HG02852 (cell line): ENCODE results near the gene MPST.

Experiments used
- ATAC-seq: cut with Tn5 transposase; IDR thresholded peaks from one replicate; pipeline ENCODE4 v1.9.1; 2021; ENCODE audit warnings: mild to moderate bottlenecking, moderate library complexity; ENCODE audit not compliant: unreplicated experiment

MPST gene

DNA sequence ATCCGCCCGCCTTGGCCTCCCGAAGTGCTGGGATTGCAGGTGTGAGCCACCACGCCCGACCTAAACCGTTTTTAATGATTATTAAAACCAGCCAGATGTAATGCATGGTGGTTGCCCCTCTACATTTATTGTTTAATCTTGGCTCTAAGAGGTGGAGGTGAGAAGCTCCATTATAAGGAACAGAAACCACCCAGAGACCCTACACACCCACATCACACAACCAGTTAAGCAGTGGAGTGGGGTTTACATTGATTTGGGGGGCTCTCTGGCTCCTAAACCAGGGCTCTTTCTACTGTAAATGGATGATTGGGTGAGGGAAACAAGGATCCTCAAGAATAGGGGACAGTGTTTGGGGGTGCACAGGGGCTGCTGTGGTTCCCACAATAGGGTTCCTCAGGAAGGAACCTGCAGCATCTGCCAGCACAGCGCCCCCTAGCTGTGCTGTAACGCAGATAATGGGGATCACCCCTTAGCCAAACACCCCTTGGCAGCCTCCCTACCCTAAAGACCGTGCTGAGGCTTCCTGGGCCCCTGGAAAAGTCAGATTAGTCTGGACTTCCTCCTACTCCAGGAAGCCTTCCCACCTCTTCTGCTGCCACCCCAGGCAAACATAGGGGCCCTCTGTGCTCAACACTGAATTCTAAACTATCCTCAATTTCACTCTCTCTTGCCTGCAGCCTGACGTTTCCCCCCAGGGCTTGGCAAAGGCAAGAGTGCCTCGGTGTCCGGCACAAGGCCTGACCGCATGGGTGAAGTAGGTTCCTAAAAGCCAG, 2.4 kb downstream of the MPST start:
- no peak for ATAC-seq

DNA sequence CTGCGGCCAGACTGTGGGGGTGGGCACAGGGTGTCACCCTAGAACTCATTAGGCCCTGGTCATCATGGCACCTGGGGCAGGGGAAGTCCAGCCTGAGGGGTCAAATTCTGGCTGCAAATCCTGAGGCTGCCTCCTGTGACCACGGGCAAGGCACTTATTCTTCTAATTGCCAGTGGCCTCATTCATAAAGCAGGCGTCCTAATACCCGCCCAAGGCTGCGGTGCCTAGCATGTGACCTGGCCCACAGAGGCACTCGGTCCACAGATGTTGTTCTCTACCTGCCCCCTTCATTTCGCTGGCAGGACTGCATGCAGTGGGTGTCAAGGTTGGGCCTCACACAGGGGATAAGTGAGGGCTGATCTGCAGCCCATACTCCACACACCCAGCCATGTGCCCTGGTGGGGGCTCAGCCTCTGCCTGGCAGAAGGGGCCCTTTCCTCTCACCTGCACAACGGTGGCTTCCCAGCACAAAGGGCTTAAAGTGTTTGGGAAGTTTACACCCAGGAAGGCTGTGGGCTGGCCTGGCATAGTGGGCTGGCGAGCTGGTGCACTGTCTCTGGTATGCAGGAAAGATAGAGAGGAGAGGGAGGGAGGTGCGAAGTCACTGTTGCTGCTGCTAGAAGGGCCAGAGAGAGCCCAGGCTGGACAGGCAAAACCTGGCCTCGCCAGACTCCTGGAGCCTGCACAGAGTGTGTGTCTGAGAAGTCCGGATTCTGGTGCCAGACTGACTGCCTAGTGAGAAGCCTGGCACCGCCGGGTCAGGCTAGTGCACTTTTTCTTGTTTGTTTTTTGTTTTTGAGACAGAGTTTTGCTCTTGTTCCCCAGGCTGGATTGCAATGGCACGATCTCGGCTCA, 3.2 kb downstream of the MPST start:
- no peak for ATAC-seq

DNA sequence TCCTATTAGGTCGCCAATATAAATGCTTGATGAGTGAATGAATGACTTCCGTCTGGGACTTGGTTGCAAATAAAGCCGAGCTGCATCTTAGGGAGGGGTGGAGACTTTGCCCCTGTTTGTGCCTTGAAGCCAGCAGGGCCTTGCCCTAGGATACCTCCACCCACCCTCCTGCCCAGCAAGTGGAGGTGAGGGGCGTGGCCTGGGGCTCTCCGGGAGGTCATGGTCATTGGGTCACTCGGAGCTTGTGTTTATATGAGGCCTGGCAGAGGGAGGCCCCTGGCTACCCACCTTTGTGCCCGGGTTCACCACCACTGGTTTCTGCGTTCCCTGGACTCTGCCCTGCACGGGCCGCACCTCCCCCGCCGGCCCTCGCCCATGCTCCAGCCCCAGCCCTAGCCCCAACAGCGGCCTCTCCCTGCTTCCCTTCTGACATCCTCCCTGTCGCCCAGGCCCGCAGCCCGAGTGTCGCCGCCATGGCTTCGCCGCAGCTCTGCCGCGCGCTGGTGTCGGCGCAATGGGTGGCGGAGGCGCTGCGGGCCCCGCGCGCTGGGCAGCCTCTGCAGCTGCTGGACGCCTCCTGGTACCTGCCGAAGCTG, 4.3 kb downstream of the MPST start:
- no peak for ATAC-seq

DNA sequence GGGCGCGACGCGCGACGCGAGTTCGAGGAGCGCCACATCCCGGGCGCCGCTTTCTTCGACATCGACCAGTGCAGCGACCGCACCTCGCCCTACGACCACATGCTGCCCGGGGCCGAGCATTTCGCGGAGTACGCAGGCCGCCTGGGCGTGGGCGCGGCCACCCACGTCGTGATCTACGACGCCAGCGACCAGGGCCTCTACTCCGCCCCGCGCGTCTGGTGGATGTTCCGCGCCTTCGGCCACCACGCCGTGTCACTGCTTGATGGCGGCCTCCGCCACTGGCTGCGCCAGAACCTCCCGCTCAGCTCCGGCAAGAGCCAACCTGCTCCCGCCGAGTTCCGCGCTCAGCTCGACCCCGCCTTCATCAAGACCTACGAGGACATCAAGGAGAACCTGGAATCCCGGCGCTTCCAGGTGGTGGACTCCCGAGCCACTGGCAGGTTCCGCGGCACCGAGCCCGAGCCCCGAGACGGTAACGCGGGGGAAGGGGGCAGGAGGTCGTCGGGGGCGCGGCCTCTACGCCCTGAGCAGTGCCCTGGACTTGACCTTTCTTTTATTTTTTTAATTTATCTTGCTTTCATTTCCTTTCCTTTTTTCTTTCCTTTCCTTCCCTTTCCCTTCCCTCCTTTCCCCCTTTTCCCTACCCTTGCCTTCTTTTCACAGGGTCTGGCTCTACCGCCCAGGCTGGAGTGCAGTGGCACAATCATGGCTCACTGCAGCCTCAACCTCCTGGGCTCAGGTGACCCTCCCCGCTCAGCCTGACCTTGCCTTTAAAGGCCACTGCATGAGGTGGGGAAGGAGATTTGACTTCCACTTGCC, 5.0 kb downstream of the MPST start:
- ATAC-seq: no peak

DNA sequence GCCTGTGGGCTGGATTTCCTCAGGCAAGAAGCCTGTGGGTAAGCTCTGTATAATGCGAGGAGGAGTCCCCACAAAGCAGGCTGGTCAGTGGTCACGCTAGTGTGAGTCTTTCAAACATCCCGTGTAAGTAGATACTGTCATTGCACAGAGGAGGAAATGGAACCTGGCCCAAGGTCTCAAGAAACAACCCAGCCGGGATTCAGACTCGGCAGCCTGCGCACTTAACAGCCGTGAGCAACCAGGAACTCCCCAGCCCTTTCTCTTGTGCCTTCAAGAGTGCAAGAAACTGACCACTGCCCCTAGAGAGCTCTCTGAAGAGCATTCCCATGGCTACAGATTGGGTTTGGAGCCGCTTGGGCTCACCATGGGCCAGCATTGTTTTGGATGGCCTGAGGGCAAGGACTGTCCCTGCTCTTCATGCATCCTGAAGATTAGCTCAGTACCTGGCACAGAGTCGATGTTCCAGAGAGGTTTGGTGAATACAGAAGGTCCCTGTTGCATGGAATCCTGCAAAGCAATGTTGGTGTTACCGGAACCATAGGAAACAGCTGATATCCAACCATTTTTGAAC, 6.0 kb downstream of the MPST start:
- ATAC-seq: no peak

DNA sequence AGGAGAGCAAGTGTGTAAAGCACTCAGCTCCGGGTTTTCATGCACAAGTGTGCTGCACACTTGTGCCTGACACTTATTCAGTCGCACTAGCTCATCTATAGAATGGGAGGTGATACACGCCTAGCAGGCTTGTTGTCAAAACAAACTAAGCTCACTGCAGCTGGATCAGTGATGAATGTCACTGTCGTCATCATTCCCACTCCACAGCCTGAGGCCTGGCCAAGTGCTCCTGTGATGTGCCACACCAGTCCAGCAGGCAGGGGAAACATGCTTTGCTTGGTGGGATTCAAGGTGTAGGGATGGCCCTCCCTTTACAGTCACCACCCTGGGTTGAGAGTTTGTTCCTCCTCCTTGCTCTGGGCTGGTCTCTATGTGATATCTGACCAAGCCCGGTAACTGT, 6.8 kb downstream of the MPST start:
- no peak for ATAC-seq

DNA sequence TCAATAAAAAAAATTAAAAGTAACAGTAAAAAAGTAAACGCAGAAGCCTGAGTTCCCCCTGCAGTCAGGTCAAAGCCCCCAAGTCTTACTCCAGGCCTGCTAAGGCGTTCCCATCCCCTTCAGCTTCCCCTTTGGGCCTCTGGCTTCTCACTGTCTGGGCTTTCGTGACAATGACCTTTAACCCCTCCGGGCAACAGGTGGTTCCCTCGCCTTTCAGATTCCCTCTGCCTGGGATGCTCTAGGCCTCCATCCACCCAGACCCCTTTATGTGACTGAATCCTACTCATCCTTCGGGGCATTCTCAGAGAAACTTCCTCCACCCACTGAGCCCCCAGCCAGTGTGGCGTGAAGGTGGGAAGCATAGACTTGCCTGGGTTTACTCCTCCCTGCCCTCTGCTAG, 8.0 kb downstream of the MPST start:
- ATAC-seq: no peak

DNA sequence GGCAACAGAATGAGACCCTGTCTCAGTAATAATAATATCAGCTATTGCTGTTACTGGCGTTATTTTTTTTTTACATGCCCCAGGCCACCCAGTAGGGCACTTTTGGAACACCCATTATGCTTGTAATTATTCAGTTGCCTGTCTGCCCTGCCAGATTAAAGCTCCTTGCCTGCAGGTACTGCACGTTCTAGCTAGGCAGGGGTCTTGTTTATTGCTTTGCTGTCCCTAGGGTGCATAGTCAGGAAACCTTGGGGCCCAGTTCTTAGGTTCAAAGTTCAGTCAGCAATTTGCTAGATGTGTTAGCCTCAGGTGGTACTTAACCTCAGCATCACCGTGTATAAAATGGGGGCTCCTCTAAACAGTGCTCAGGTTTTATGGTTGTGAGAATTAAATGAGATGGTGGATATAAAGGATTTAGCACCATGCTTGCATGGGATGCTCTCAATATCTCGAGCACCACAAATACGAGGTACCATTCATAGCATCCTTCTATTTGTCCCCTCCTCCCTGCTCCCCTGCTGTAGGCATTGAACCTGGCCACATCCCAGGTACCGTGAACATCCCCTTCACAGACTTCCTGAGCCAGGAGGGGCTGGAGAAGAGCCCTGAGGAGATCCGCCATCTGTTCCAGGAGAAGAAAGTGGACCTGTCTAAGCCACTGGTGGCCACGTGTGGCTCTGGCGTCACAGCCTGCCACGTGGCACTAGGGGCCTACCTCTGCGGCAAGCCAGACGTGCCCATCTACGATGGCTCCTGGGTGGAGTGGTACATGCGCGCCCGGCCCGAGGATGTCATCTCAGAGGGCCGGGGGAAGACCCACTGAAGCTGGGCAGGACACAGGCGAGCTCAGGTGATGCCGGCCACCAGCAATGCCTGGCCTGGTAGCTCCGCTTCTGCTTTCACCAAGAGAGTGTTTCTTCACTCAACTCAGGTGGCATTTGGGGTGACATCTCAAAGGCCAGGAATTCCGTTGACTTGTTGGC, 9.4 kb downstream of the MPST start:
- no peak for ATAC-seq

DNA sequence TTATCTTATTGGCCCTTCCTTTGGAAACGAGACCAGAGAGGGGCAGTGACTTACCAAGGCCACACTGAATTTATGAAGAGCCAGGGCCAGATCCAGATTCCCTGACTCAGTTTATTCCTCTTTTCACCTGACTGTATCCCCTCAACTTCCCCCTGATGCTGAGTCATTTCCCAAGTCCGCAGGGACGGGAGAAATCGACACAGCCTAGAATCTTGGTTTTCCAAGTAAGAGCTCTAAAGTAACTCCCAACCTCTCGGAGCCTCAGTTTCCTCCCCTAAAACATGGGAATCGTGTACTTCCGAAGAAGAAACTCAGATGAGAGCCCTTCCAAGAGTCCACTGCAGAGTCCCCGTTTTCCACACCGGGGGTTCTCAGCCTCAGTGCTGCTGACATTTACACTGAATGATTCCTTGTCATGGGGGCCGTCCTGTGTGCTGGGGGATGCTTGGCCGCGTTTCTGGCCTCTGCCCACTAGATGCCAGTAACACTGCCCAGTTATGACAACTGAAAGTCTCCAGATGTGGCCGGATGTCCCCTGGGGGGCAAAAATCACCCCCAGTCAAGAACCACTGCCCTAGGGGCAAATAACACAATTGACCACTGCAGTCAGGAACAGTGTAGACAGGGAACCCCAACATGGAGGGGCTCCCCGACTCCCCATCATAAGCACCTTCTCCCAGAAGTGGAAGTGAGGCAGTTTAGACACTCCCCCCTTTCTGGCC, 11.2 kb downstream of the MPST start:
- no peak for ATAC-seq

DNA sequence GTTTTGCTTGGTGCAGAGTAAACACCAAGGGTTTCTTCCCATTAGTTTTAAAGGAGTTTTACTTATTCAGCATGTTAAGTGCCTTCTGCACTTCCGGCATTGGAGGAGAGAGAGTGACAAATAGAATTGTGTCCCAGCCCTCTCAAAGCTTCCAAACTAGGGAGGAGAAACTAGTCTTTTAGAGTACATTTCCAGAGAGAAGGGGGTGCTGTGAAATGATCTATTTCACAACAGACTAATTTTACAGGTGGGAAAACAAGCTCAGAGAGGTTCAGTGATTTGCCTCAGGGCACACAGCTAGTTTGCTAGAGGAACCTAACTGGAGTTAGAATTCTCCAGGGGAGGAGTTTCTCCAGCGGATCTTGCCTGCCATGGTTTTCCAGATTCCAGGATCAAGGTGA, 12.6 kb downstream of the MPST start:
- ATAC-seq: no peak

DNA sequence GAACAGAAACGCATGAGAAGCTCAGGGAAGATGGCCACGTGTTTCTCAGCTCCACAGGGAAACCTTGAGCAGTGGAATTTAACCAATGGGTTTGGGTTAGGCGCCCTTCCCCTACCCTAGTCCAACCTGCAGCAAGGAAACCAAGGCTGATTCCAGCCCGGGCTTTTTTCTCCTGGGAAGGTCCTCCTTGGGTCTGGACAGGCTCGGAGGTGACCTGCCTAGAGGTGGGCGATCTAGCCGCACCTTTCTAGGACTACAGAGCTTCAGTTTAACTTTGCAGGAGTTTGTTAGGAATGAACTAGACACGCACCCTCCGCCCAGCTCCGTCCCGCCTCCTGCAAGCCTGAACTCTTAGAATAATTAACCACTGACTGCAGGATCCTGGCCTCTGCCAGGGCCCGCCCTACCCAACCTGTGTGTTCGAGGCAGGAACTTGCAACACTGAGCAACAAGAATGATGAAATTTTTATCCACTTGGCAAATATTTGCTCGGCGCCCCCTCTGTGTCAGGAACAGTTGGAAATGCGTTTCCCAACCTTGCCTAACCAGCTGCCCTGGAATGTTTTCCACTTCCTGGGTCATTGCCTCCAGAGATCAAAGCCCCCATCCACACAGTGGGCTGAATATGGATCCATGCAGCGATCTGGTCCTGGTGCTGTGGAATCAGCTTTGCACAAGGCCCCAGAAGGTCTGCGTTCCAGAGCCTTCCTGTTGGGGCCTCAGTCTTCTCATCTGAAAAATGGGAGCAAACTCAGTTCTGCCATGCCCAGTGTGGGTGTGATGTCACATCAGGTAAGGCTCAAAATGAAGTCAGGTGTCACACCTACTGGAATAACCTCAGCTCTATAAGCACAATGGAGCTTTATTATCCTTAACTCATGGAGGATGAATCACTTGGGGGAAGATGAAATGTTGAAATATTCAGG, 13.3 kb downstream of the MPST start:
- no peak for ATAC-seq

DNA sequence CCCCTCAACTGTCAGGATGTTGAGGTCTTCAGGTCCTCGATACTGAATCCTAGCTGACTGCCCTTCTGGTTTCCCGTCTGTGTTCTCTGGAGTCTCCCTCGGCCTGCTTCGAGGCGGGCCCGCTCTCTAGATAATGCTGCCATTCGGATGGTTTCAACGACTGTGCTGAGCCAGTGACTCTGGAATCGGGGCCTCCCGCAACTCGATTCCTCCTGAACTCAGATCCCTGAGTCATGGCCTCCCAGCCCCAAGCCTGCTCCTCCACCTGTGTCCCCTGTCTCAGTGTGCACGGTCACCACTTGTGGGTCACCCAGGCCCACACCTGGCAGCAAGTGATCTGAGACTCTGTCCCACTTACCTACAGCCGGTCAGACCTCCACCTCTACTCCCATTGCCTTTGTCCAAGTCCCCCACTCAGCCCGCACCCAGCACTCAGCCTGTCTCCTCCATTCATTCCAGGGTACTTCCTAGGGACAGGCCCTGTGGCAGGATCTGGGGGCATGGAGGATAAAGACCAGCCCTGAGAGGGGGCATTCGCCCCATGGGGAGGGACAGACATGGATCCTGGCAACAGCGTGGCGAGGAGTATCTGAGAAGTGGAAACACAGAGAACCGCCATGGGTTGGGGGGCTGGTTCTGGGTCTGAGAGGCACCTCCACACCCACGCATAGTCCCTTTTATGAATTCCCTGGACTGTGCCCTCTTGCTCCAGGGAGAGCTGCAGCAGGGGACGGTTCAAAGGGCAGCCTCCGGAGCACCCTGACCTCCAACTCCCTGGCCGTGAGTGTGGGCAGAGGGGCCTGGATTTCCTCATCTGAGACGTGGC, 14.3 kb downstream of the MPST start:
- ATAC-seq: no peak

DNA sequence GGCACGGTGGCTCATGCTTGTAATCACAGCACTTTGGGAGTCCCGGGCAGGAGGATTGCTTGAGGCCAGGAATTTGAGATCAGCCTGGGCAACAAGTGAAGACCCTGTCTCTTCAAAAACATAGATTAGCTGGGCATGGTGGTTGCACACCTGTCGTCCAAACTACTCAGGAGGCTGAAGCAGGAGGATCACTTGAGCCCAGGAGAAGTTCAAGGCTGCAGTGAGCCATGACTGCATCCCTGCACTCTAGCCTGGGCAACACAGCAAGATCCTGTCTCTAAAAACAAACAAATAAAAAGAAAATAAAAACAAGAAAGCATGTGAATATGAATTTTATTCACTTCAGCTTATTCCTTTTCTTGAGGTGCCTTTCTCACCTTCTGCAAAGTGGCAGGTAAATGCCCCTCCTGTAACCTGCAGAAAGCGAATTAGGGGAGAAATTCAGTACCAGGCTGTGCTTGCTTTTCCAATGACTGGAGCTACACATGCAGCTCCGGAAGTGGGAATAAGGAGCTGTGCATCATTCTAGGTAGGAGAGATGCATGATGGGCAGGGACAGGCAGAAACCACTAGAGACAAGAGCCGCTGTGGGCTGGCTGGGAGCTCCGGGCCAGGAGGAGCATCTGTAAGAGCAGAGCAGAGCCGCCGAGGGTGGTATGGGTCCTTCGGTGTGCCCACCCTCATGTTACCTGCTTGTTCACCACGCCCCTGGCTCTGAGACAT, 17.3 kb downstream of the MPST start:
- no peak for ATAC-seq

DNA sequence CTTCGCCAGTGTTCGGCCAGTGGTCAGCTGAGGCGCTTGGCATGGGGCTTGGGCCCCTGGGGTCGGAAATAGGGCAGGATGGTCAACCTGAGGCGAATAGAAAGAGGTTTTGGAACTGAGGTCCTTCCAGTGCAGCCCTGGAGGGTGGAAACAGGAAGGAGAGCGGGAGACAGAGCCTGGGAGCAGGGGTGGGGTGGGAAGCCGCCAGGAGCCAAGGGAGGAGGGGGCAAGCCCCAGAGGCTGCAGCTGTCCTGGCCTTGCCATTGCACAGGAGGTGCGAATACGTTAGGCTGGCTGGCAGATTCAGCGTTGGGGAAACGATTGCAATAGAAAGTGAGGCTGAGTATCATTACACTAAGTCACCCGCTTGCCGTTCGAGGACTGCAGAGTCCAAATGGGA, 18.1 kb downstream of the MPST start:
- no peak for ATAC-seq

DNA sequence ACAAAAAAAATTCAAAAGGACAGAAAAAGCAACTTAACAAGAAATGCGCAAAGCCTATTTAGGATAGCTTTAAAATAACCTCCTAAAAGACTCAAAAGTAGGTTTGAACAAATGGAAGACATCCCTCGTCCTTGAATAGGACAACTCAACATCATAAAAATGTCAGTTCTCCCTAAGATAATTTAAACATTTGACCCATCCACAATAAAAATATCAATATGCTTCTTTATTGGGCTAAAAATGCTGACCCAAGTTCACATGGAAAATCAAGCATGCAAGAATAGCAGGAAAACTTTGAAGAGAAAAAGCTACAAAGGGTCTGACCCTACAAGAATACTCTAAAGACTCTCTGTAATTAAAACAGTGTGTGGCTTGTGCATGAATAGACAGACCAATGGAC, 19.9 kb downstream of the MPST start:
- no peak for ATAC-seq

DNA sequence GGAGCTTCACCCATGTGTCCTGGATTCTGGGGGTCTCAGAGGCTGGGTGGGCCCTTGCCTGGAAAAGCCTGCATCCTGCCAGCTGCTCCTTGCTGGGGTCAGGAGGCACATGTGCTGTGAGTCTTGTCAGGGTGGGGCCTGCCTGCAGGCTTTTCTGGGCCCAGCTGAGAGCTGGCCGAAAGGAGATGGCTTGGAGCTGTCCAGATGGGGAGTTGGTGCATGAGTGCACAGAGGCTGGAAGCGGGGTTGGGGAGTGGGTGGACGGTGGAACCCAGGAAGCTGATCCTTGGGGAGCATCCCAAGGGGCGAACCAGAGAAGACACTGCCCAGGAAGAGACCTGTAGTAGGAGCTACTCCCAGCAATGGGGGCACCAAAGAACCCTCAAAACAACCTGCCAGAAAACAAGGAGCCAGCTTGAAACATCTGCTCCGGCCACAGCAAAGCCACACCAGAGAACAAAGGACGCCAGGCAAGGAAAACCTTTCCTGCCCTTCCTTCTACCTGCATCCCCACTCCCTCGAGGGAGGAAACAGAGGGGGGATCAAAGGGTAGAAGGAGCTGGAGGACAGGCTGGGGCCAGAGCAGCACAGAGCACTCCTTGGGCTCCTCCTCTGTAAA, 23.8 kb downstream of the MPST start:
- no peak for ATAC-seq
